K562 (cell line): Measurements from ENCODE around the gene KRTAP5-4. TPM values are rescaled to one million over a fixed set of nuclear protein-coding genes. Genes with fewer than 3 reads are reported as not detected.

Experiments used
- ATAC-seq: fragments of 200-7000 bp; cut with Tn5 transposase; 3 replicates; pipeline ENCODE4 v1.9.1; 2020; ENCODE audit warnings: moderate library complexity
- BruUV-seq: library from RNA; stranded (reverse); fragments of 400-500 nt; replicated peaks from 2 replicates; lab custom pipeline; 2021; lab: Mats Ljungman, UMichigan
- CTCF ChIA-PET: fragments of 300-600 bp; formaldehyde crosslinking; extraction: SDS; loops from one replicate; lab custom pipeline; 2021; ENCODE audit warnings: low intra/inter-chr PET ratio; lab: Yijun Ruan, JAX
- POLR2A ChIA-PET: fragments of 300-600, 350-650 bp; sonication (Branson Sonifier 250); formaldehyde crosslinking; extraction: SDS; loops from one replicate; lab custom pipeline; 2021; ENCODE audit warnings: antibody characterized with exemption, inconsistent platforms; lab: Yijun Ruan, JAX
- DNase-seq, 4 experiments: peaks; one replicate each; pipeline versions ENCODE4 v3.0.0 to v3.0.0-alpha.2; 2011 to 2018; ENCODE audit warnings: low spot score in 3 of 4, mixed read lengths in 3 of 4; ENCODE audit errors: extremely low read depth in 1 of 4
- FAIRE-seq: peaks from 2 replicates; lab custom pipeline; 2011; peaks lifted over from hg19 to GRCh38; lab: Jason Lieb, UNC
- H2AFZ ChIP-seq: 2 replicates; pipeline ENCODE4 v1.6.0; 2011; ENCODE audit warnings: low read depth, low read length, control low read depth, inconsistent platforms
- H3K27ac ChIP-seq: fragments of 200-600 bp; 3 replicates; pipeline ENCODE4 v1.8.0; 2011; ENCODE audit warnings: low read depth, mild to moderate bottlenecking, control low read depth, inconsistent platforms, low read length, moderate library complexity, mixed read lengths; ENCODE audit errors: extremely low read depth
- H3K27me3 ChIP-seq, 2 experiments: fragments of 300-600 bp in 1 of 2; 2 replicates in 1 of 2; 3 replicates in 1 of 2; pipeline versions ENCODE4 v1.6.0 to v1.8.0; 2011; ENCODE audit warnings: inconsistent platforms in 2 of 2, low read length in 2 of 2, mild to moderate bottlenecking in 1 of 2, mixed read lengths in 1 of 2, moderate library complexity in 1 of 2; ENCODE audit not compliant: control insufficient read depth in 2 of 2, insufficient read depth in 2 of 2
- H3K36me3 ChIP-seq: fragments of 300-600 bp; 3 replicates; pipeline ENCODE4 v1.8.0; 2011; ENCODE audit warnings: mild to moderate bottlenecking, low read length, inconsistent platforms; ENCODE audit not compliant: control insufficient read depth, insufficient read depth
- H3K4me1 ChIP-seq, 2 experiments: fragments of 200-600 bp in 1 of 2; replicated peaks in 1 of 2; 2 replicates in 1 of 2; 3 replicates in 1 of 2; pipeline versions ENCODE4 v1.5.1 to v1.8.0; 2011; ENCODE audit warnings: inconsistent platforms in 2 of 2, low read length in 2 of 2, mild to moderate bottlenecking in 1 of 2, mixed read lengths in 1 of 2, moderate library complexity in 1 of 2; ENCODE audit not compliant: control insufficient read depth in 2 of 2, insufficient read depth in 2 of 2
- H3K4me2 ChIP-seq: 2 replicates; pipeline ENCODE4 v1.6.1; 2011; ENCODE audit warnings: low read length, control low read depth, inconsistent platforms, mixed read lengths; ENCODE audit not compliant: insufficient read depth
- H3K4me3 ChIP-seq: fragments of 200-600 bp; sonication (generic), shearing (Covaris generic); 2 replicates; pipeline ENCODE4 v1.5.1; 2016; ENCODE audit warnings: control low read depth, inconsistent platforms
- H3K79me2 ChIP-seq: fragments of 200-600 bp; 3 replicates; pipeline ENCODE4 v1.8.0; 2011; ENCODE audit warnings: low read length, inconsistent platforms; ENCODE audit not compliant: control insufficient read depth, insufficient read depth
- H3K9ac ChIP-seq, 2 experiments: 2 replicates each; pipeline versions ENCODE4 v1.6.0 to v1.6.1; 2011; ENCODE audit warnings: low read depth in 2 of 2, low read length in 2 of 2, control low read depth in 1 of 2, inconsistent platforms in 1 of 2, mild to moderate bottlenecking in 1 of 2, mixed read lengths in 1 of 2; ENCODE audit not compliant: insufficient read depth in 1 of 2
- H3K9me1 ChIP-seq: one replicate; pipeline ENCODE4 v1.6.0; 2011; ENCODE audit warnings: inconsistent platforms, mild to moderate bottlenecking, low read length, moderate library complexity; ENCODE audit not compliant: control insufficient read depth, insufficient read depth
- H3K9me3 ChIP-seq: replicated peaks from 2 replicates; pipeline ENCODE4 v1.5.1; 2011; ENCODE audit warnings: low read depth, low read length, inconsistent platforms; ENCODE audit not compliant: control insufficient read depth, insufficient read depth
- H4K20me1 ChIP-seq: replicated peaks from 2 replicates; pipeline ENCODE4 v1.6.1; 2011; ENCODE audit warnings: low read length, inconsistent platforms, mixed read lengths; ENCODE audit not compliant: control insufficient read depth, insufficient read depth
- DIDO1 ChIP-seq: fragments of 450-650 bp; IDR thresholded peaks from 2 replicates; pipeline ENCODE4 v1.6.1; 2016; ENCODE audit warnings: low read depth, missing biosample characterization, missing genetic modification characterization
- ELF1 ChIP-seq: fragments of 200-800 bp; sonication (Bioruptor generic); IDR thresholded peaks from 2 replicates; pipeline ENCODE4 v1.6.1; 2016; ENCODE audit warnings: missing genetic modification characterization, missing compliant biosample characterization
- EP300 ChIP-seq: IDR thresholded peaks from 2 replicates; pipeline ENCODE4 v1.6.1; 2012; ENCODE audit warnings: low read length, improper control_type of control experiment
- LEF1 ChIP-seq: fragments of 450-650 bp; IDR thresholded peaks from 2 replicates; pipeline ENCODE4 v1.6.1; 2016; ENCODE audit warnings: mild to moderate bottlenecking
- MBD2 ChIP-seq: sonication (generic); IDR thresholded peaks from 2 replicates; pipeline ENCODE4 v1.6.1; 2016; ENCODE audit warnings: low read depth, borderline replicate concordance
- NR3C1 ChIP-seq: sonication (generic); formaldehyde crosslinking; IDR thresholded peaks from 2 replicates; pipeline ENCODE4 v1.8.1; 2022; ENCODE audit warnings: missing genetic modification reagents
- PHB2 ChIP-seq: fragments of 450-650 bp; IDR thresholded peaks from 2 replicates; pipeline ENCODE4 v1.6.1; 2017; ENCODE audit warnings: low read depth
- POLR2AphosphoS2 ChIP-seq: IDR thresholded peaks from 2 replicates; pipeline ENCODE4 v1.6.1; 2012; ENCODE audit warnings: low read length, improper control_type of control experiment
- SRSF3 ChIP-seq: fragments of 200-400 bp; formaldehyde crosslinking; IDR thresholded peaks from 2 replicates; pipeline ENCODE4 v1.6.1; 2016; ENCODE audit warnings: mild to moderate bottlenecking, low read length, moderate library complexity; ENCODE audit not compliant: insufficient read depth
- WHSC1 ChIP-seq: IDR thresholded peaks from one replicate; pipeline ENCODE4 v1.6.1; 2012; ENCODE audit warnings: low read length, control low read depth, inconsistent platforms
- YY1 ChIP-seq, 3 experiments: IDR thresholded peaks; 2 replicates each; pipeline ENCODE4 v1.6.1; 2011; ENCODE audit warnings: low read length in 2 of 3, mild to moderate bottlenecking in 2 of 3, moderate library complexity in 2 of 3, borderline replicate concordance in 1 of 3, control low read depth in 1 of 3, low read depth in 1 of 3; ENCODE audit not compliant: insufficient read depth in 3 of 3, insufficient replicate concordance in 2 of 3, control insufficient read depth in 1 of 3, insufficient read length in 1 of 3; ENCODE audit errors: extremely low read depth in 1 of 3
- ZBTB1 ChIP-seq: sonication (generic); formaldehyde crosslinking; IDR thresholded peaks from 2 replicates; pipeline ENCODE4 v1.8.1; 2023; ENCODE audit warnings: missing genetic modification reagents, low read depth, mild to moderate bottlenecking, borderline replicate concordance
- ZNF143 ChIP-seq: sonication (generic); formaldehyde crosslinking; IDR thresholded peaks from 2 replicates; pipeline ENCODE4 v1.9.0; 2022; ENCODE audit warnings: mild to moderate bottlenecking, missing genetic modification reagents
- ZNF41 ChIP-seq: fragments of 250-450 bp; sonication (Bioruptor Pico); conservative IDR thresholded peaks from 2 replicates; pipeline ENCODE4 v1.4.0; 2020; ENCODE audit warnings: mild to moderate bottlenecking
- ZNF695 ChIP-seq: fragments of 450-650 bp; formaldehyde crosslinking; IDR thresholded peaks from 2 replicates; pipeline ENCODE4 v1.4.0; 2020; ENCODE audit warnings: mild to moderate bottlenecking, moderate library complexity
- WGBS: fragments of 100-300 bp; shearing (Covaris generic); methylation state at CpG from one replicate; pipeline ENCODE4 v1.1.6; 2016; ENCODE audit warnings: low coverage, mixed read lengths; ENCODE audit not compliant: insufficient coverage; ENCODE audit errors: missing lambda C conversion rate; 5-methylcytosine and 5-hydroxymethylcytosine counted together
- in situ Hi-C: fragments of 300-500 bp; cut with MboI; formaldehyde crosslinking; loops from 4 replicates; pipeline ENCODE4 v1.15.0; 2018; ENCODE audit warnings: inconsistent platforms, mixed read lengths
- intact Hi-C: fragments of 100-400 bp; cut with micrococcal nuclease; formaldehyde crosslinking; loops from 2 replicates; pipeline ENCODE4 v1.14.2; 2022
- polyA plus RNA-seq, 8 experiments: library from polyadenylated mRNA; depleted of rRNA in 4 of 8; stranded (reverse) in 5 of 8; unstranded in 3 of 8; fragments of >200 nt; fragmentation: Nextera tagmentation in 2 of 8; fragmentation: Illumina TruSeq in 1 of 8; extraction: Ambion mirVana in 2 of 8; extraction: Trizol in 1 of 8; gene quantifications; 2 replicates each; pipeline versions ENCODE4 v1.2.1 to v1.2.3, GENCODE V29; 2011 to 2014; ENCODE audit warnings: inconsistent platforms in 1 of 8, missing spikeins in 1 of 8
- total RNA-seq, 7 experiments: library from RNA; depleted of rRNA in 6 of 7; stranded (reverse); fragments of >200 nt in 6 of 7; fragmentation: Illumina TruSeq in 2 of 7; extraction: Trizol in 2 of 7; gene quantifications; 2 replicates each; pipeline versions ENCODE4 v1.2.1 to v1.2.3, GENCODE V29; 2011 to 2021; ENCODE audit warnings: low replicate concordance in 1 of 7
- TF ChIP-seq, protein P1 (sequence below): sonication (generic); formaldehyde crosslinking; IDR thresholded peaks from 2 replicates; pipeline ENCODE4 v1.9.0; 2022; ENCODE audit warnings: mild to moderate bottlenecking, missing genetic modification reagents
- TF ChIP-seq, protein P2 (sequence below): fragments of 250-450 bp; sonication (Bioruptor Pico); IDR thresholded peaks from 2 replicates; pipeline ENCODE4 v1.8.0; 2022; ENCODE audit warnings: moderate library complexity, mild to moderate bottlenecking, inconsistent platforms
- TF ChIP-seq, protein P3 (sequence below): fragments of 450-650 bp; IDR thresholded peaks from 2 replicates; pipeline ENCODE4 v1.6.1; 2017; ENCODE audit warnings: mild to moderate bottlenecking, moderate library complexity
- TF ChIP-seq, protein P4 (sequence below): fragments of 450-650 bp; IDR thresholded peaks from 2 replicates; pipeline ENCODE4 v1.6.1; 2017; ENCODE audit warnings: antibody characterized with exemption

KRTAP5-4 gene
- total and polyA plus RNA-seq, 9 of the 15 experiments (the other 6 are each of a cell fraction or from before 2014, with no cell fraction given), result not detected

DNA sequence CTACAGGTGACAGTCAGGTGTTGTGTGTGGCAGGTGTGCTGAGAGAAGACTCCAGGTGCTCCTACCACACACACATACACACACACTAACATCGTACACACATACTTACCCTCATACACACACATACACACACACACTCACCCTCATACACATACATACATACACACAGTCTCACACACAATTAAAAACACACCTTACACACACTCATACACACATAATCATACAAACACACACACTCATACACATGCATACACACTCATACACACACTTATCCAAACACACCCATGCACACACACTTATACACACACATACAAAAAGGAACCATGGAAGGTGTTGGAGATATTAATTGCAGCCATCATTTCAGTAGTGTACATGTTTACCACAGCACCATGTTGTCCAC lies 18.3 kb downstream of the KRTAP5-4 start:
- in situ Hi-C loops, result no loop called here
- Histone ChIP-seq H3K4me1 (no peaks in the 10 kb centered on the region), H3K9ac (no peak overlapping the region), H3K27me3 (peaks cover 9 to 44% of the 10 kb centered on the region in 2 experiments), H3K9me1 (no peaks in the 10 kb centered on the region), H3K36me3 (no peaks in the 10 kb centered on the region), H2AFZ (no peak overlapping the region)
- FAIRE-seq (no peak), ATAC-seq (no peak)
- no TSS peak for BruUV-seq
- CTCF ChIA-PET, result no interaction called here
- TF ChIP-seq NR3C1 (CRISPR knock-in tag) (no peak), DIDO1 (tag) (no peak), ELF1 (tag) (no peak), WHSC1 (no peak), ZNF695 (CRISPR knock-in tag) (no peak), MBD2 (no peak), POLR2AphosphoS2 (no peak), SRSF3 (no peak), ZNF41 (CRISPR knock-in tag) (no peak), YY1 (IDR thresholded peaks at IDR 0.05; ENCODE audit: borderline replicate concordance in 1 of 3, control insufficient read depth in 1 of 3, extremely low read depth in 1 of 3, insufficient read depth in 3 of 3, insufficient read length in 1 of 3, insufficient replicate concordance in 2 of 3, low read depth in 1 of 3, low read length in 2 of 3) (no peak), EP300 (no peak), LEF1 (no peak), PHB2 (no peak), ZBTB1 (no peak), ZNF143 (no peak)
- TF ChIP-seq, protein P1, sequence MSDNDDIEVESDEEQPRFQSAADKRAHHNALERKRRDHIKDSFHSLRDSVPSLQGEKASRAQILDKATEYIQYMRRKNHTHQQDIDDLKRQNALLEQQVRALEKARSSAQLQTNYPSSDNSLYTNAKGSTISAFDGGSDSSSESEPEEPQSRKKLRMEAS (CRISPR knock-in tag), result no peak
- TF ChIP-seq, protein P2, sequence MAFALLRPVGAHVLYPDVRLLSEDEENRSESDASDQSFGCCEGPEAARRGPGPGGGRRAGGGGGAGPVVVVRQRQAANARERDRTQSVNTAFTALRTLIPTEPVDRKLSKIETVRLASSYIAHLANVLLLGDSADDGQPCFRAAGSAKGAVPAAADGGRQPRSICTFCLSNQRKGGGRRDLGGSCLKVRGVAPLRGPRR (CRISPR knock-in tag), result no peak
- TF ChIP-seq, protein P3, sequence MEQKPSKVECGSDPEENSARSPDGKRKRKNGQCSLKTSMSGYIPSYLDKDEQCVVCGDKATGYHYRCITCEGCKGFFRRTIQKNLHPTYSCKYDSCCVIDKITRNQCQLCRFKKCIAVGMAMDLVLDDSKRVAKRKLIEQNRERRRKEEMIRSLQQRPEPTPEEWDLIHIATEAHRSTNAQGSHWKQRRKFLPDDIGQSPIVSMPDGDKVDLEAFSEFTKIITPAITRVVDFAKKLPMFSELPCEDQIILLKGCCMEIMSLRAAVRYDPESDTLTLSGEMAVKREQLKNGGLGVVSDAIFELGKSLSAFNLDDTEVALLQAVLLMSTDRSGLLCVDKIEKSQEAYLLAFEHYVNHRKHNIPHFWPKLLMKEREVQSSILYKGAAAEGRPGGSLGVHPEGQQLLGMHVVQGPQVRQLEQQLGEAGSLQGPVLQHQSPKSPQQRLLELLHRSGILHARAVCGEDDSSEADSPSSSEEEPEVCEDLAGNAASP, result no peak
- TF ChIP-seq, protein P4, sequence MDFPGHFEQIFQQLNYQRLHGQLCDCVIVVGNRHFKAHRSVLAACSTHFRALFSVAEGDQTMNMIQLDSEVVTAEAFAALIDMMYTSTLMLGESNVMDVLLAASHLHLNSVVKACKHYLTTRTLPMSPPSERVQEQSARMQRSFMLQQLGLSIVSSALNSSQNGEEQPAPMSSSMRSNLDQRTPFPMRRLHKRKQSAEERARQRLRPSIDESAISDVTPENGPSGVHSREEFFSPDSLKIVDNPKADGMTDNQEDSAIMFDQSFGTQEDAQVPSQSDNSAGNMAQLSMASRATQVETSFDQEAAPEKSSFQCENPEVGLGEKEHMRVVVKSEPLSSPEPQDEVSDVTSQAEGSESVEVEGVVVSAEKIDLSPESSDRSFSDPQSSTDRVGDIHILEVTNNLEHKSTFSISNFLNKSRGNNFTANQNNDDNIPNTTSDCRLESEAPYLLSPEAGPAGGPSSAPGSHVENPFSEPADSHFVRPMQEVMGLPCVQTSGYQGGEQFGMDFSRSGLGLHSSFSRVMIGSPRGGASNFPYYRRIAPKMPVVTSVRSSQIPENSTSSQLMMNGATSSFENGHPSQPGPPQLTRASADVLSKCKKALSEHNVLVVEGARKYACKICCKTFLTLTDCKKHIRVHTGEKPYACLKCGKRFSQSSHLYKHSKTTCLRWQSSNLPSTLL, result no peak
- TF ChIP-seq, all 486 proteins: peak for 0
- intact Hi-C loops, result no loop called here
- H3K27ac ChIP-seq, result no peak overlapping the region
- H3K79me2 ChIP-seq, result no peaks in the 10 kb centered on the region
- no peaks in the 10 kb centered on the region for H3K9me3 ChIP-seq
- H4K20me1 ChIP-seq, result no peaks in the 10 kb centered on the region
- POLR2A ChIA-PET, result no interaction called here
- no peak overlapping the region for H3K4me3 ChIP-seq
- no peak for DNase-seq
- H3K4me2 ChIP-seq, result no peak overlapping the region
- 0% methylated on average over 1 of the region's 1 CpG for WGBS
